Measurements from ENCODE around the gene GFOD1. TPM values are rescaled to one million over a fixed set of nuclear protein-coding genes. Genes with fewer than 3 reads are reported as not detected.

The GFOD1 gene
- total and polyA plus RNA-seq, 2 of the 4 experiments (the other 2 are of a cell fraction): 1.8 to 3.4 TPM

- 6% methylated on average over 6 of the region's 7 CpGs; no CpG with 5 or more reads in 1 of the 2 experiments for WGBS, 2 experiments (ENCODE audit: extremely low coverage in 2 of 2, insufficient read length in 1 of 2)
- ChIA-PET CTCF (no interaction called here), POLR2A (ENCODE audit: unreplicated experiment) (no interaction called here)
- no peak overlapping the region for H3K18ac ChIP-seq (ENCODE audit: low read depth, low read length)
- H3K23ac ChIP-seq (ENCODE audit: low read depth, low read length): no peak overlapping the region; the same call in 1 of the 2 replicates
- 0 out of 2 replicates have a peak overlapping the region, but pooled peaks have one; percentile 5 for H2BK120ac ChIP-seq (ENCODE audit: low read depth, low read length)
- no peaks in the 10 kb centered on the region for H3K9me3 ChIP-seq (ENCODE audit: control insufficient read depth, insufficient read depth, low read length)
- H4K20me1 ChIP-seq (ENCODE audit: insufficient read depth, low read length): no peaks in the 10 kb centered on the region
- peaks cover 3 to 18% of the 10 kb centered on the region in 2 experiments; a peak in 1 of 4 replicates for H3K79me1 ChIP-seq (ENCODE audit: low read depth in 1 of 2, low read length in 2 of 2)
- in situ Hi-C loops (cut with MboI; ENCODE audit: low sequenced_read_pairs) (no loop called here), intact Hi-C loops (cut with micrococcal nuclease) (no loop called here), dilution Hi-C loops (cut with HindIII; ENCODE audit: low sequenced_read_pairs, unreplicated experiment) (no loop called here)
- ATAC-seq (ENCODE audit: low read depth) (peak; percentile 45), DNase-seq (peak; percentile 79)
- no peak overlapping the region for H2BK15ac ChIP-seq (ENCODE audit: low read depth, low read length)
- H3K27ac ChIP-seq (ENCODE audit: insufficient read depth, low read length): no peak overlapping the region
- no peak overlapping the region for H3K56ac ChIP-seq (ENCODE audit: extremely low read depth, insufficient read depth, low read length)
- H3K4me2 ChIP-seq (ENCODE audit: low read depth, low read length): no peak overlapping the region
- H3K4ac ChIP-seq (ENCODE audit: low read depth, low read length): no peak overlapping the region
- no peak overlapping the region for H2AFZ ChIP-seq (replicated peaks; ENCODE audit: low read length, poor library complexity)
- no peak overlapping the region for H2BK20ac ChIP-seq (ENCODE audit: low read depth, low read length)
- no peak overlapping the region for H4K5ac ChIP-seq (ENCODE audit: low read depth, low read length)
- H3K36me3 ChIP-seq (ENCODE audit: control insufficient read depth, insufficient read depth, low read length): no peaks in the 10 kb centered on the region
- no peak overlapping the region for H2AK5ac ChIP-seq (ENCODE audit: low read depth, low read length)
- peaks cover 18% of the 10 kb centered on the region for H3K9me1 ChIP-seq (ENCODE audit: insufficient read depth, low read length)
- H3K4me1 ChIP-seq (ENCODE audit: control insufficient read depth, insufficient read depth, low read length): peaks cover 20% of the 10 kb centered on the region
- TF ChIP-seq FOS (IDR thresholded peaks at IDR 0.05; ENCODE audit: low read depth, low read length) (peak; percentile 34; the same call in 1 of the 2 replicates), CHD1 (IDR thresholded peaks at IDR 0.05; ENCODE audit: low read depth, low read length) (no peak)
- H2BK5ac ChIP-seq (ENCODE audit: low read depth, low read length, poor library complexity, severe bottlenecking): no peak overlapping the region
- no peak overlapping the region for H4K91ac ChIP-seq (ENCODE audit: insufficient read depth, low read depth, low read length)
- no peak overlapping the region for H3K4me3 ChIP-seq (ENCODE audit: insufficient read depth, low read depth, low read length)
- H3K27me3 ChIP-seq (ENCODE audit: control insufficient read depth, insufficient read depth, low read length): no peaks in the 10 kb centered on the region
- no peak overlapping the region for H2AK9ac ChIP-seq (replicated peaks; ENCODE audit: low read depth, low read length, poor library complexity)
- H3K14ac ChIP-seq (replicated peaks; ENCODE audit: low read depth, low read length): no peak overlapping the region
- H3K9ac ChIP-seq (ENCODE audit: low read depth, low read length): no peak overlapping the region
- BruUV-seq (replicated peaks): no TSS peak
- no peak overlapping the region for H4K8ac ChIP-seq (ENCODE audit: low read depth in 2 of 2, low read length in 2 of 2)
These were observed 29.8 kb downstream of the GFOD1 start for GRCh38 chr6:13457577-13457976.
